HFF-Myc (cell line): ENCODE results near the gene PNMA8C.

ENCODE experiments used
- DNase-seq: peaks from one replicate; pipeline ENCODE4 v3.0.0-alpha.2; 2011; ENCODE audit warnings: low read depth; ENCODE audit errors: extremely low read depth
- H3K4me3 ChIP-seq: replicated peaks from 2 replicates; pipeline ENCODE4 v1.5.1; 2011; ENCODE audit warnings: low read depth, mild to moderate bottlenecking, control low read depth, low read length
- CTCF ChIP-seq: IDR thresholded peaks from 2 replicates; pipeline ENCODE4 v1.5.1; 2012; ENCODE audit warnings: mild to moderate bottlenecking, low read depth, low read length, control low read depth; ENCODE audit errors: missing control alignments

Gene PNMA8C

DNA sequence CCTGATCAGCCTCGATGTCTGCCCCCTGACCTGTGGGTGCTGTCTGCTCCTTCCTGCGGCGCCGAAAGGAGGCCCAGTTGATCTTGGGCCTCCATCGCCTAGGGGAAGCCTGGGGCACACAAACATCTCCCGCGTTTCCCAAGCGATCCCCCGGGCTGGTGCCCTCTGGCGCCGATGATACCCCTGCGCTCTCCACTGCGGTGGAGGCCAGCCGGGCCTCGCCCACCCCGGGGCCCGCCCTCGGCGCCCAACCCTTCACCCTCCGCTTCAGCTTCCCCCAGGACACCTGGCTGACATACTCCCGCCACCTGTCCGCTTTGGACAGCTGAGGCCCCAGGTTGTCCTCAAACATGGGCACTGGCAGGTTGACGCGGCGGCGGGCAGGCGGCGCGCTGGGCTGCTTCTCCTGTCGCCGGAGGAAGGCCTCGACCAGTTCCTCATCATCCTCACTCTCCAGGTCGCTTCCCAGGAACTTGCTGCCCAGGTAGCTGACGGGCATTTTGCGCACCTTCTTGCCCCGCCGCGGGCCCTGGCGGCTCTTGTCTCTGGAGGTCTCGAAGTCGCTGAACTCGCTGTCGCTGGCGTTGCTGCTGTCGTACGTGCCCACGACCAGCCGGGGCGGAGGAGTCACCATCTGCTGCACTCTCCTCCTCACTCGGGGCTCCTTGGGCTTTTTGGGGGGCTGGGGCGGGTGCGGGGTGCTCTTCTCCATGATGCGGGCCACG is 16.6 kb downstream of the PNMA8C start:
- TF ChIP-seq CTCF = no peak
- DNase-seq = no peak
- H3K4me3 ChIP-seq = peak overlapping the region; percentile 72

GRCh38 chr19:46411088-46411924 is 17.4 kb downstream of the PNMA8C start:
- DNase-seq = no peak
- peak overlapping the region; percentile 72 for H3K4me3 ChIP-seq
- no peak for TF ChIP-seq CTCF

GRCh38 chr19:46410205-46411087 is 18.3 kb downstream of the PNMA8C start:
- DNase-seq = no peak
- H3K4me3 ChIP-seq = peak overlapping the region; percentile 72
- no peak for TF ChIP-seq CTCF

- no peak for TF ChIP-seq CTCF
- DNase-seq = no peak
- no peak overlapping the region for H3K4me3 ChIP-seq
These were observed 19.5 kb downstream of the PNMA8C start for GRCh38 chr19:46409191-46409590.

GRCh38 chr19:46408664-46409039 is 20.1 kb downstream of the PNMA8C start:
- TF ChIP-seq CTCF = no peak
- no peak for DNase-seq
- H3K4me3 ChIP-seq = 0 out of 2 replicates have a peak overlapping the region, but pooled peaks have one; percentile 2

DNA sequence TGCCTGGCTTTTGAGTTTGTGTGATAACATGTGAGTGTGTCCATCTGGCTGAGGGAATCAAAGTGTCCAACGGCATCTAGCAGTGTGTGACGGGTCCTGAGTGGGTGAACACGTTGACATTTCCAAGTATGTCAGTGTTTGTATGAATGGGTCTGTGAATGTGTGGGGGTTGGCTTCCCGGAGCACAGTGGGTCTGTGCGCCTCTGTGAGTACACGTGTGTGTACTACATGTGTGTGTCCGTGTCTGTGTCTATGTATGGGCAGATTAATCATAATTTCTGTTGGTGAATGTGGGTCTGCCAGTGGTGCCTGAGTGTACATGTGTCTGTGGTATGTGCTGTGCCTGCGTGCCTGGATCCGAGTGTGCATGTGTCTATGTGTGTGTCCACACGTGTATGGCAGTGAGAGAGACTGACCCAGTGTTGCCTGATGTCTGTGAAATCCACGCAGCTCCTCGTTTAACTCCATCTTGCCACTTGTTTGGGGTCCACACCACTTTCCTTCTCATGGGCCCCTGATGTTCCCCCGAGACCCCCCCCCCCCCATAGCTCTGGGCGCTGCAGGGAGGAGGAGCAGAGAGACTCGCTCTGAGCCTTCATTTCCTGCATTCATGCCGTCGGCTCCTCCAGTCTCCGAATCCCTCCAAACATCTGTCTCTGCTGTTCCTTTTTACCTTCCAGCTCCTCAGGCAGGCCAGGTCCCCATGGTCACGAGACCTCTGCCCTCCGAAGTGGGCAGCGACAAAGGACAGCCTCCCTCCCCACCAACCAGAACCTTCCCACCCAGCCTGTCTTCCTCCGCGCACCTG is 20.7 kb downstream of the PNMA8C start:
- H3K4me3 ChIP-seq = no peak overlapping the region
- DNase-seq = no peak
- TF ChIP-seq CTCF = no peak
